Fibroblast of peridontal ligament (primary cell): ENCODE data around the gene SHISAL1.
"Not testable (repeated sequence)": the region's sequence is repeated elsewhere in the genome, so short reads cannot be mapped to it uniquely, and the experiment has no call there.

Experiments used
- DNase-seq: peaks from one replicate; pipeline ENCODE4 v3.0.0-alpha.2; 2010; ENCODE audit errors: extremely low read depth

SHISAL1 gene

DNA sequence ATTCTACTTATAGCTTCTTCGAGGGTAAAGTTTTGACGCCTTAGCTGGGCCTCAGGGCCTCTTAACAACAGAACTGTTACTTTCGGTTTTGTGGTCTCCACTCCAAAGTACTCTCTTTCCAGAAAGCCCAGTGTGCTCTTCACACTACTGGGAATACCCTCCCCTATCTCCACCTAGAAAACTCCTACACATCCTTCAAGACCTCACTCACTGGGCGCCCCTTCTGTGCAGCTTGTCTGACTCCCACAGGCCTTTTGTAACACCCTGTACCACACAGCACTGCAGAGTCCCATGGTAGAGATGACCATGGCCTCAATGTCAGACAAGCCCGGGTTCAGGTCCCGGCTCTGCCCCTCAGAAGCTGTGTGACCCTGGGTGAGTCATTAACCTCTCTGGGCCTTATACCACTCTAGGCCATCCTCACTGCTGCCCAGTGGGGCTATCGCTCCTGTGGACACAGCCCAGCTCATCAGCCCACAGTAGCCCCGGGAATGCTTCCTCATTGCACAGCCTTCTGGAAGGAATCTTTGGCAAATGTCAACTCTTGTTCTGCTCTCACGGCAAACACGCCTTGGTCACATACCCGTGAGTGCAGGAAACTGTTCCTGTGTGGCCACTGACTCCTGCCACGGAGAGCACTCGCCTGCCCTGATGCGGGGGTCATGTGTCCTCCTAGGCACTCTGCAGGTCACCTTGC lies 51.4 kb downstream of the SHISAL1 start:
- no peak for DNase-seq

DNA sequence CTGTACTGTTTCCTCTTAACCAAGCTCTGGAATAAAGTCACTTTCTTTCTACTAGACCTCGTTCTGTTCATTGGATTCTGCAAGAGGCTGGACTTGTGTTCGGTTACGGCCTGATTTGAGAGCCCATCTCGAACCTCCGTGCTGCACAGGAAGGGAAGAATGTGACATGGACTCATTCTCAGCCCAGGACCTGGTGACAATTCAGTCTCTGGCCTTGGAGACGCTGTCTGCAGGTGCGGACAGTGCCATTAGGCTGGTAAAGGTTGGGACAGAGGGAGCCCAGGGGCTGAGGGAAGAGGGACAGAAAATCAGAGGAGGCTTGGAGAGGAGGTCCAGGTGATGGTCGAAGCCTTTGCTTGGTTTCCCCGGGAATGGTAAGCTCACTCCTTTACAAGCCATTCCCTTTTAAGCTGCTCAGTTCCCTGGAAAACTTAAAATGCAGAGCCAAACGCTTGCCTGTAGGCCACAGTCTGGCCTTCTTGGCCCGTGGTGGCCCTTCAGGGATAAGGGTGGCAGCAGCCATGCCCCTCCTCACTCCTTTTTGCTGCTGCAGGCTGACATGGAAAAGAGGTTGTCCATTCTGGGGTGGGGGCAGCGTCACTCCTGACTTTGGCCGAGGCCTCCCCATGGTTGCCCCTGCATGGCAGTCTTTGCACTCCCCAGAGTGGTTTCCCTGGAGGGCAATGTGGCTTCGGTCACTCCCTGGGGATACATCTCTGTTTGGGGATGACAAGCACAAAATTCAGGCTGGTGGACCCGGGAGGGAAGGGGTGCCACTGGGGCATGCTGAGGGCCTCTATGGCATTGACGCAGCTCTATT lies 52.3 kb downstream of the SHISAL1 start:
- no peak for DNase-seq

DNA sequence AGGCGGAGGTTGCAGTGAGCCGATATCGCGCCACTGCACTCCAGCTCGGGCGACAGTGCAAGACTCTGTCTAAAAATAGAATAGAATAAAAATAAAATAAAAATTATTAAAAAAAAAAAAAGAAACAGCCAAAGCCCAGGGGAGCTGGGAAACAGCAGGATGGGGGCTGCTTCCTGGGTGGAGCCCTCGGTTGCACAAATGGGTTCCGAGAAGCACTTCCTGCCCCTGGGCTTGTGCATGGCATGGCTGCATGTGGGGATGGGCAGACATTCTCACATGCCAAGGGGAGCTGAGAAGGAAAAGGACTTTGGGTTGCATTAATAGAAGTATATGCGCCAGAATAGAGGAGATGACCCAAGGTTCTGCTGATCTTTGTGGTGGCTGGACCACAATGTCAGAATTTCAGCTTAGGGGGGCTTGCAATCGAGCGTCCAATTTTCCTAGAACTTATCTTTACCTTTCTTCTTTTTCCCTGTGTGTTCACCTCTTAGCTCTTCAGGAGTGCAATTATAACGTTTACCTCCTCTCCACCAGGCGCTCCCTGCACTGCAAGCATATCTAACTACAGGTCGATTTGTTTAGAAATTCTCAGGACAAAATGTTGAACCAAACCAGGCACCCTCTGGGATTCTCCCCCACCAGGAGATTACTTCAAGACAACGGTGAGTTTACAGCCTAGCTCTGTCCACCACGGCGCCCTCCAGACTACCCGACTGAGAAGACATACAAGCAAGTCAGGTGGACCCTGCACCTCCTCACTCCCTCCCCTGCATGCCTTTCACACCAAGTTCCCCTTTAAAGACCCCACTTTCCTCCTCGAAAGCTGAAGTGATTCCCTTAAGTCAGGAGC lies 53.2 kb downstream of the SHISAL1 start:
- DNase-seq: no peak

DNA sequence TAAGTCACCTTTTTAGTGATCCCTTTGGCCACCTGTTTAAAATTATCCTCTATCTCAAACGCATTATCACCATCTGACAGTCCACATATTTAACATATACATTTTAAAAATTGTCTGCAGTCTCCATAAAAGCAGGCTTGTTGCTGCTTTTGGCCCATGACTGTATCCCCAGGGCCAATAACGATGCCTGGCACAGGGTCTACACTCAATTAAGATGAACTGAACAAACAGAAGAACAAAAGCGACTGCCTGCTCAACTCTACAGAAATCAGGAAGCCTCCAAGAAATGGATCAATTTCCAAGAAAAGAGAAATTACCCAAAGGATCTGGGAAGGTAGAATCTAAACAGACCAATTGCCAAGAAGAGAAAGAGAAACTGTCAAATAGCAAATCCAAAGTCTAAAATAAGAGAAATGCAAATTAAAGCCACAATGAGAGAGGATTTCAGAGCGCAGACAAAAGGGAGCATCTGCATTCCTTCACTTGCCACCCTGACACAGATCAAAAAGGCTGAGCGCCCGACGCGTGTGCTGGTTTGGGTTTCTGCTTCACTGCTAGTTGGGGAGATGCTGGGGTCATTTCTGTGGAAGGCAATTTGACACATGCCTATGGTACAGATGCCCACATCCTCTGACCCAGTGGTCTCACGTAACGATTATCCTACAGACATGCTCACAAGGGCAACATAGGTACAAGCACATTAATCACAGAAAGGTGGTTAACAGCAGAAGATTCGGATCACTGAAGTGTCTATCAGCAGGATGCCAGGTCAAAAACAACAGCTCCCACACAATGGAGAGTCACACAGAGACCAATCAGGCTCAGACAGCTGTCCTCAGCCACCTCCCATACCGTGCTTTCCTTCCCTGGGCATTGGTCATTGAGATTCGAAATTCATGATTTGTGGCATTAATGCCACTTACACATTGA lies 55.9 kb downstream of the SHISAL1 start:
- no peak for DNase-seq

DNA sequence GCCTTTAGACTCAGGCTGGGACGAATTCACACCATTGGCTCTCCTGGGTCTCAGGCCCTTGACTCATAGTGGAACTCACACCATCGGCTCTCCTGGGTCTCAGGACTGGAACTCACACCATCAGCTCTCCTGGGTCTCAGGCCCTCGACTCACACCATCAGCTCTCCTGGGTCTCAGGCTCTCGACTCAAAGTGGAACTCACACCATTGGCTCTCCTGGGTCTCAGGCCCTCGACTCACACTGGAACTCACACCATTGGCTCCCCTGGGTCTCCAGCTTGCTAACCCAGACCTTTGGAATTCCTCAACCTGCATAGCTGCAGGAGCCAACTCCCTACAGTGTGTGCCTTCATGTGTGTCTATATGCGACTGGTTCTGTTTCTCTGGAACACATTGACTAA lies 56.7 kb downstream of the SHISAL1 start:
- DNase-seq: no peak

- no peak for DNase-seq
Observed at GRCh38 chr22:44254811-44255210, 57.9 kb downstream of the SHISAL1 start.

DNA sequence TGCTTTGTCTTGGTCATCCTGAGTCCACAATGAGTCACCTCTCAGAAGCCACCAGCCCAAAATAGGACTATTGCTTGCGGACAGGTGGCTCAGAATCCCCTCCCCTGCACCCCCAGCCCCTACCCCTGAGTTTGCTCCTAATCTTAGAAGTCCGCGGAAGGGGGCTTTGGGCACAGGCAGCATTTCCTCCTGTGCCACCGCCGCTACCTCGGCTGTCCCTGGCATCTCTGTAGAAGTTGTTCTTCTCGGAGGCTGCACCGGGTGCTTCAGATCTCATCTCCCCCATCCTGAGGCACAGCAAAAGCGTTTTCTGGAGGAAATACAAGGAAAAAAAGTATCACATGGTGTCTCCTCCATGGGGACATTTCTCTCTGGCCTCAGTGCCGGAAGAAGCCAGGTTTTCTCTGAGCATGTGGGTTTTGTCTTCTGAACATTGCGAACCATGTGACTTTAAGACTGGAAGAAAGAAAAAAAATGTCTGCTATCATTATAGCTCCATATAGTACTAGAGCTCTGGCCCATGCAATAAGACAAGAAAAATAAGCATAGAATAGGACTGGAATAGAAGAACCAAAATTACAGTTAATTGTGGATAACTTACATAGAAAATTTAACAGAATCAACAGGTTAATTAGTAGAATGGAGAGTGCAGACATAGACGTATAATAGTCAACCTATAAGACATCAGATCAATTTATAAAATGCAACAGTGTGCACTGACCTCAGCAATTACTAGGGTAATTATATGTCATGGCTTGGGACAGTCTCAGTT lies 63.2 kb downstream of the SHISAL1 start:
- DNase-seq: no peak

- no peak for DNase-seq
Observed at GRCh38 chr22:44248926-44249325, 63.8 kb downstream of the SHISAL1 start.

DNA sequence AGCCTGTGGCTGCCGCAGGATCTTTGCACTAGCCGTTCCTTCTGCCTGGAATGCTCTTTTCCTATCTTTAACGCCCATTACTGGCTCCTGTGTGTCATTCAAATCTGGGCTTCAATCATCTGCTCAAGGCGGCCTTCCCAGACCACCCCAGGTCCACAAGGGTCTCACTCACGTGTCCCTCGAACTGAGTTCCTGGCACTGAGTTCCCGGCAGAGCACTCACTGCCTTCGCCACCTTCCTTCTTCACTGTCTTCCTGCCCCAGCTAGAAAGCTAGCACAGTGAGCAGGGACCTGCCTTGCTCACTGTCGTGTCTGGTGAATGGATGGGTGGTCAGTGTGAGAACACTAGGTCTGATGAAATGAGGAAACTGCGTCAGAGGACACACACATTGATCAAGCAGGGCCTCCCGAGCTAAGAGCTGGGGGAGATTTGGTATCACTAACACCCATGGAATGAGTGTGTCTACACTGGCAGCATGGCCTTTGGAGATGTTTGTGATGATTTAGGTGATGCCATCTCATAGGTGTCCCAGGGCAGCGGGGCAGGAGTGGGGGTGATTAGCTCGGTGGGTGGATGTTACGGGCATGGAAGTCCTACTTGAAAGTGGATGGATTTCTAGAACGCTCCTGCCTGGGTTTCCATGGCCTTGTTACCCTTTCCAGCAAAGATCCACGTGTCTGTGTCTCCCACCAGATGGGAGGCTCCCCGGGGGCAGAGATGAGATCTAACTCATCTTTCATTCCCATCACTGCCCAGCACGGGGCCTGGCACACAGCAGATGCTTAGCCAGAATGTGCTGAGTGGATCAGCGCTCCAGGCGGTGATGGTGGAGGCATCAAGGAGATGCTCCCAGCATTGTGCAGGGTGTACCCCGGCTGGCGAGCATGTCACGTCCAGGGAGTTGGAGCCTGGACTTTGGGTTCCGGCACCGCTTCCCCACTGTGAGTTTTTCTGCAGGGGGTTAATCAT lies 64.5 kb downstream of the SHISAL1 start:
- no peak for DNase-seq

DNA sequence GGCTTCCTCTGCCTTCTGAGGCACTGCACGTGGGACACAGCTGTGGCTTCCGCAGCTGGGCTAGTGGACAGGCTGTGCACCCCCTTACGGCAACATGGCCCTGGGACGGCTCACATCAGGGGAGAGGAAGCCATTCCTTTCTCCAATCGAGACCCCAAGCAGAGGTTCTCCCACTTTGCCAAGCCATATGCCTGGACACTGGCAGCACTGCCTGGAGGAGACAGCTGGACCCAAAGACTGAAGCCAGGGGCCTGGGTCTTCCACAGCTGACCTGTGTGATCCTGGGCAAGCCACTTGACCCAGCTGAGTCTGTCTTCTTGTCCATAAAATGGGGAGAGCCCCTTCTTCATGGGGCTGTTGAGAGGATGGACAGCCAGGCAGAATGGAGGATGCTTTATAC lies 65.4 kb downstream of the SHISAL1 start:
- DNase-seq: no peak

- DNase-seq: no peak
Observed at GRCh38 chr22:44246615-44247326, 66.0 kb downstream of the SHISAL1 start.

DNA sequence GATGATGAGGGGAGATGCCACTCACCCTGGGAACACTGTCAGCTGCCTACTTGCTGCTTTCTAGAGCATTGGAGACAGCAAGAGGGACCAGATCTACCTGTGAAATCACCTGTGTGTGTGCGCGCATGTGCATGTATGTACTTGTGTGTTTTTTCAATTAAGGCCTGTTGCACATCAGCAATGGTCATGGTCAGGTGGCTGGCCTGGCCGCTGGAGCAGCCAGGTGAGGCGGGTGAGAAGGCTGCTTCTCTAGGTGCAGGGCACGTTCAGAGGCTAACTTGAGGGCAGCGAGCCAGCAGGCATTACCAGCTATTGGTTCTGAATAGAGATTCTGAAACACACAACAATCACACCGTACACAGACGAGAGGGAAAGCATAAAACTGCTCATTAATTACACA lies 66.9 kb downstream of the SHISAL1 start:
- DNase-seq: no peak

DNA sequence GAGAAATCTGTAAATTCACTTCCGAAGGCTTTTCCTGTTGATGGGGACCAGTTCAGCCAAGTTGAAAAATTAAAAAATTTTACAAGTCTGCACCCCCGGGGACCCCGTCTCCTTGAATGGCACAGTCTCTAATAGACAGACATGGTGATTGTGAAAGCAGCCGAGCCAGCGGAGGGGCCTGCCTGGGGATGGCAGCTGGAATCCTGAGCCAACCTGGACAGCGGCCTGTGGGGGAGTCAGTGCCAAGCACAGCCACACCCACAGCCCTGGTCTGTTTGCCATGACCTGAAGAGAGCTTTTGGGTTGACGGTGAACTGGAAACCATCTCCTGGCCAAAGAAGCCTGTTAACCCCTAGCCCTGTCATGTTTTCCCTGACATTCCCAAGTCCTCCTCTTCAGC lies 67.3 kb downstream of the SHISAL1 start:
- no peak for DNase-seq

DNA sequence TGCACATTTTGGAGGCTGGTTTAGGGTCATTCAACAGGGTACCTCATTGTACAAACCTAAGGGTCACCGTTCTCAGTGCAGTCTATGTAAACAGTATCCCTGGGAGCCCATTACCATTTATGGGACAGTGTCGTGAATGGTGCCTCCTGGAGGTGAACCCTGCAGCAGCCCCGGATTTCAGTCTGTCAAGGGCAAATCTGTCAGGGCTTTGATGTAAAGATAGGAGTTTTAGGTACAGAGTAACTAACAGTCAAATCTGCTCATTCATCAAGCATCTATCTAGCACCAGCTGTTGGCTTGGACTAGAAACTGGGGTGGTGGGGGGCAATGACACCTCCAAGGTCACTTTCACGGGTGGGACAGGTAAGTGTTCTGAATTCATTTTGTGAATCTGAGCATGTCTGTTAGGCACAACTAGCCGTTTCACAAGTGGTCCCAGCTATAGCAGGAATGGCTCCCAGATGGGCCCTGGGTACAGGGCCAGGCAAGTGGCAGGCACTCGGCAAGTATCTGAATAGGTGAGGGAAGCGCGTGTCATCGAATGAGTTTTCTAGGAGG lies 68.4 kb downstream of the SHISAL1 start:
- no peak for DNase-seq

- no peak for DNase-seq
Observed at GRCh38 chr22:44243761-44244160, 69.0 kb downstream of the SHISAL1 start.

- no peak for DNase-seq
Observed at GRCh38 chr22:44242946-44243724, 69.6 kb downstream of the SHISAL1 start.

GRCh38 chr22:44241121-44241520 lies 71.6 kb downstream of the SHISAL1 start:
- not testable (repeated sequence) for DNase-seq

GRCh38 chr22:44237290-44237689 lies 75.5 kb downstream of the SHISAL1 start:
- no peak for DNase-seq
